ENCODE results near the gene UPF1.

The UPF1 gene

GRCh38 chr19:18800636-18801035, 31.1 kb upstream of the UPF1 start:
- Histone ChIP-seq H3K9me2 (replicated peaks; ENCODE audit: insufficient read depth, low read length) (no peaks in the 10 kb centered on the region), H3K27me3 (ENCODE audit: low read length) (no peaks in the 10 kb centered on the region), H3K4me3 (ENCODE audit: insufficient read depth, low read length, poor library complexity, severe bottlenecking) (no peak overlapping the region), H3K4me2 (ENCODE audit: low read depth, low read length, poor library complexity, severe bottlenecking) (no peak overlapping the region), H3K9ac (ENCODE audit: low read length) (no peak overlapping the region), H3F3A (ENCODE audit: insufficient read depth) (no peaks in the 10 kb centered on the region), H3K79me2 (ENCODE audit: insufficient read depth, low read length) (no peaks in the 10 kb centered on the region), H3K9me3 (ENCODE audit: insufficient read depth, low read length) (no peaks in the 10 kb centered on the region), H4K20me1 (ENCODE audit: low read depth, low read length) (no peaks in the 10 kb centered on the region), H3K36me3 (ENCODE audit: low read length) (no peaks in the 10 kb centered on the region), H2AFZ (ENCODE audit: low read depth, low read length, severe bottlenecking) (no peak overlapping the region), H3K27ac (ENCODE audit: low read depth, low read length) (no peak overlapping the region)
- TF ChIP-seq CTCF (IDR thresholded peaks at IDR 0.05; ENCODE audit: insufficient read depth, low read length, poor library complexity, severe bottlenecking) (no peak), EZH2phosphoT487 (conservative IDR thresholded peaks at IDR 0.05; ENCODE audit: low read length) (no peak)

DNA sequence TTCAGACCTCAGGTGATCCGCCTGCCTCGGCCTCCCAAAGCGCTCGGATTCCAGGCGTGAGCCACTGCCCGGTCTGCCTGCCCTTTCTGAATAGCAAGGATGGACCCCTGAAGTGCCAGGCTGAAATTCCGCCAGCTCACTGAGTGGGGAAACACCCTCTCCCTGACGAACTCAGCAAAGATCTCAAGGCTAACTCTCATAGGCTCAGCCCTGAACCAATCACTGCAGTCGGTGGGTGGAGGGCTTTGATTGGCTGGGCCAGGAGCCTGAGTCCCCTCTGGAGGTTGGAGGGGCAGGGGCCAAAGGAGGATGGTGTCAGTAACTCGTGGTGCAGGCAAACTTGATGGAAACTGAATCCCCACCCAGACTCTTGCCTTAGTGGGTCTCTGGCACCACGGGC, 29.4 kb upstream of the UPF1 start:
- Histone ChIP-seq H3K36me3 (ENCODE audit: low read length) (no peaks in the 10 kb centered on the region), H3K4me2 (ENCODE audit: low read depth, low read length, poor library complexity, severe bottlenecking) (no peak overlapping the region), H3K27ac (ENCODE audit: low read depth, low read length) (no peak overlapping the region), H3K9ac (ENCODE audit: low read length) (no peak overlapping the region), H3F3A (ENCODE audit: insufficient read depth) (no peaks in the 10 kb centered on the region), H3K9me3 (ENCODE audit: insufficient read depth, low read length) (no peaks in the 10 kb centered on the region), H4K20me1 (ENCODE audit: low read depth, low read length) (no peaks in the 10 kb centered on the region), H2AFZ (ENCODE audit: low read depth, low read length, severe bottlenecking) (no peak overlapping the region), H3K4me3 (ENCODE audit: insufficient read depth, low read length, poor library complexity, severe bottlenecking) (no peak overlapping the region), H3K9me2 (replicated peaks; ENCODE audit: insufficient read depth, low read length) (no peaks in the 10 kb centered on the region), H3K79me2 (ENCODE audit: insufficient read depth, low read length) (no peaks in the 10 kb centered on the region), H3K27me3 (ENCODE audit: low read length) (no peaks in the 10 kb centered on the region)
- no peak for TF ChIP-seq CTCF (IDR thresholded peaks at IDR 0.05; ENCODE audit: insufficient read depth, low read length, poor library complexity, severe bottlenecking)
- TF ChIP-seq EZH2phosphoT487 (conservative IDR thresholded peaks at IDR 0.05; ENCODE audit: low read length) = no peak

GRCh38 chr19:18803550-18804138, 28.1 kb upstream of the UPF1 start:
- no peak overlapping the region for H2AFZ ChIP-seq (ENCODE audit: low read depth, low read length, severe bottlenecking)
- H4K20me1 ChIP-seq (ENCODE audit: low read depth, low read length) = no peaks in the 10 kb centered on the region
- H3K79me2 ChIP-seq (ENCODE audit: insufficient read depth, low read length) = no peaks in the 10 kb centered on the region
- H3K9ac ChIP-seq (ENCODE audit: low read length) = no peak overlapping the region
- no peaks in the 10 kb centered on the region for H3K9me3 ChIP-seq (ENCODE audit: insufficient read depth, low read length)
- no peaks in the 10 kb centered on the region for H3K9me2 ChIP-seq (replicated peaks; ENCODE audit: insufficient read depth, low read length)
- H3K36me3 ChIP-seq (ENCODE audit: low read length) = no peaks in the 10 kb centered on the region
- no peak overlapping the region for H3K4me3 ChIP-seq (ENCODE audit: insufficient read depth, low read length, poor library complexity, severe bottlenecking)
- H3K4me2 ChIP-seq (ENCODE audit: low read depth, low read length, poor library complexity, severe bottlenecking) = no peak overlapping the region
- H3K27me3 ChIP-seq (ENCODE audit: low read length) = no peaks in the 10 kb centered on the region
- H3K27ac ChIP-seq (ENCODE audit: low read depth, low read length) = no peak overlapping the region
- no peaks in the 10 kb centered on the region for H3F3A ChIP-seq (ENCODE audit: insufficient read depth)
- TF ChIP-seq CTCF (IDR thresholded peaks at IDR 0.05; ENCODE audit: insufficient read depth, low read length, poor library complexity, severe bottlenecking) (no peak), EZH2phosphoT487 (conservative IDR thresholded peaks at IDR 0.05; ENCODE audit: low read length) (no peak)
